GM18951 (cell line): ENCODE data around the gene IQCE.

Experiments
- POLR2A ChIP-seq: IDR thresholded peaks from 4 replicates; pipeline ENCODE4 v1.6.1; 2011; ENCODE audit warnings: mild to moderate bottlenecking; ENCODE audit not compliant: insufficient read length, insufficient read depth; ENCODE audit errors: extremely low read depth
- in situ Hi-C: fragments of 300-500 bp; cut with MboI; formaldehyde crosslinking; loops from one replicate; pipeline ENCODE4 v1.12.0; 2022; ENCODE audit warnings: low sequenced_read_pairs, mixed read lengths, inconsistent platforms; ENCODE audit not compliant: unreplicated experiment

Gene IQCE

GRCh38 chr7:2570021-2570420 lies 11.2 kb downstream of the IQCE start:
- no peak for TF ChIP-seq POLR2A

GRCh38 chr7:2571409-2571808 lies 12.6 kb downstream of the IQCE start:
- in situ Hi-C loops, result no loop called here
- TF ChIP-seq POLR2A, result no peak

More at GRCh38 chr7:2570021-2570420, 11.2 kb downstream of the IQCE start:
- in situ Hi-C loops, result no loop called here

DNA sequence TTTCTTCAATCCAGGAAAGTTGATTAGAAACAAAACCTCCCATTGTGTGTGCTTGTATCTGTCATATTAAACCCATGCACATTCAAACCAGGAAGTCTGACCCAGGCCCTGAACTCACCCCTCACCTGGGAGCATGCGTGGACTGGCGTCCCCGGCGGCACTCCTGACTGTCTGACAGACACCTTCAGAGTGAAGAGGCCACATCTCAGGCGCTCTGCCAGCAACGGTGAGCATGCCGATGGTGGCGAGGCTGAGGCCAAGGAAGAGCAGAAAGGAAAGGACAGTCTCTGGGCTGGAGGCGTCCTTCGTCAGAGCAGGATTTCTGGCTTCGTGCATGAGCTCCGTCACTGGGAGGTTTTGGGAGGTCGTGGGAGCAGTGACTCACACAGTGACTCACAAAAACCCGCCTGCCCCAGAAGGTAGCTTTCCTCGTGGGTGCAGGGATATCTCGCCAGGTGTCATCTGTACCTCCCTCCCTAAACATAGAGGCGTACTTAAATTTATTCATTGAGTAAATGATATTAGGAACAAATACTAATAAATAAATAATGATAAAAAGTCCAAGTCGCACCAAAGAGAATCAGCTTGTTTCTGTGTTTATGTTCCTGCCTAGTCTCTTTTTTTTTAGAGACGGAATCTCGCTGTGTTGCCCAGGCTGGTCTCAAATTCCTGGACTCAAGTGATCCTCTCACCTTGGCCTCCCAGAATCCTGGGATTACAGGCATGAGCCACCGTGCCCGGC lies 13.5 kb downstream of the IQCE start:
- no peak for TF ChIP-seq POLR2A

DNA sequence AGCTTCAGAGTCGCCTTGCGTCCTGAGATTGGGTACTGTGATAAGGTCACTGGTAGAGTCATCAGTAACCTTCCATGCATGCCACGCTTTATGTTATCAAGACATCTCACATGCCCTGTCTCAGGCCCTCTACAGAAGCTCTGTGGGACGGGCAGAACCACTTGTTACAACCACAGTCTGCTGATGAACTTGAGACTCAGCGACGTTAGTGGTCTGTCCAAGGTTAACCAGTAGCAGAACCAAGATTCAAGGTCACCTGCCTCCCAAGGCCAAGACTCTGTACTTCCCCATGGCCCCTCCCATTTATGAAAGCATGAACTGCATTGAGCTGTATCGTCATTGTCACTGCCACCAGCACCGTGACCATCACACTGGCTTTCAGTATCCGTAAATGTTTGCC lies 15.0 kb downstream of the IQCE start:
- in situ Hi-C loops, result no loop called here
- TF ChIP-seq POLR2A, result no peak

More for the DNA sequence above, 13.5 kb downstream of the IQCE start:
- in situ Hi-C loops, result no loop called here

DNA sequence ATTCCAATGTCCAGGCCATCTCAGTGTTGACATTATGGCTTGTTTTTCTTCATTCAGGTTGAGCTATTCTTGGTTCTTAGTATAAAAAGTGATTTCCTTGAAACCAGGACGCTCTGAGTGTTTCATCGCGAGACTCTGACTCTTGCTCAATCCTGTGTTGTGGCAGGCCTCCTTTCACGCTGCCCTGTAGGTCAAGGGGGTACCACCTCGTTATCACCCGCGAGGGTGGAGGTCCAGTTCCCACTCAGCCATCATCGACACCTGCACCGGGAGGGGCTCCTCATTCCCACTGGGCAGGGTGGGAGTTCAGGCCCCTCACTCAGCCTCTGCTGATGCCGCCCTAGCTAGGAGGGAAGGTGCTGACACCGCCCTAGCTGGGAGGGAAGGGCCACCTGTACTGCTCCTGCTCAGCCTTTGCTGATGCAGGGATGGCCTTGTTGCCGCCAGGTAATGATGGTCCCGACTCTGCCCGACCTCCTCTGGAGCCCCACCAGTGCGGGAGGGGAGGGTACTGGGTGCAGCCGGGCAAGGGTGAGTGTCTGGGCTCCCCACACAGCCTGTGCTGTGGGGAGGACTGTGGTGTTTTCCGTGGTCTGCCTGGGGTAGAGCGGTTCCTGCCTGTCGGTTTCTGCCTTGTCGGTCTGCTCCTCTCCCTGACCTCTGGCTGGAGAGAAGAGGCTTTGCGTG lies 16.4 kb downstream of the IQCE start:
- in situ Hi-C loops, result no loop called here
- TF ChIP-seq POLR2A, result no peak

DNA sequence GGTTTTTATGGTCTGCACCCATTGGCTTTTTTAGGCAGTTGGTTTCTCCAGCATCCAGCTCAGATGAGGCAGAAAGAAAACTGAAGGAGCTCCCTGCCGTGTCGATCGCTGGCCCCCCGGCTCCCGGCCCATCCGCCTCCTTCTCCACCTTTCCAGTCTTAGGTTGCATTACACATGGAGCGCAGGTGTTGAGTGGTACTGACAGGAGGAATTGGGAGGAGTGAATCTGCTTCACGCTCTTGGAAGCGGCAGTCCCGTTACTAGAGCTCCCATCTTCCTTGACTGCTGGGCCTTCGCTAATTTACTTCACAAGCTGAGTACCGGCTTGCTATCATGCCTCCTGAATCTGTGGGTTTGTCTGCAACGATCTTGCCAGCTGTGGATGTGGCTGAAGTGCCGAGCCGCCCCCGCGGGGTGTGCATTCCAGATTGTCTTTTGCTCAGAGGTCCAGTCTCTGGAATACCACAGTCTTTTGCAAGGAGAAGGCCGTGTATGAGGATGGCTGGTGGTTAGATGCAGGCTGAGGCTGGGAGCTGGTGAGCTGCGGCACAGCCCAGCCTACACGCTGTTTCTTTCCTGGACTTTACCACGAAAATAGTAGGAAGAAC lies 17.1 kb downstream of the IQCE start:
- in situ Hi-C loops, result no loop called here
- TF ChIP-seq POLR2A, result no peak

DNA sequence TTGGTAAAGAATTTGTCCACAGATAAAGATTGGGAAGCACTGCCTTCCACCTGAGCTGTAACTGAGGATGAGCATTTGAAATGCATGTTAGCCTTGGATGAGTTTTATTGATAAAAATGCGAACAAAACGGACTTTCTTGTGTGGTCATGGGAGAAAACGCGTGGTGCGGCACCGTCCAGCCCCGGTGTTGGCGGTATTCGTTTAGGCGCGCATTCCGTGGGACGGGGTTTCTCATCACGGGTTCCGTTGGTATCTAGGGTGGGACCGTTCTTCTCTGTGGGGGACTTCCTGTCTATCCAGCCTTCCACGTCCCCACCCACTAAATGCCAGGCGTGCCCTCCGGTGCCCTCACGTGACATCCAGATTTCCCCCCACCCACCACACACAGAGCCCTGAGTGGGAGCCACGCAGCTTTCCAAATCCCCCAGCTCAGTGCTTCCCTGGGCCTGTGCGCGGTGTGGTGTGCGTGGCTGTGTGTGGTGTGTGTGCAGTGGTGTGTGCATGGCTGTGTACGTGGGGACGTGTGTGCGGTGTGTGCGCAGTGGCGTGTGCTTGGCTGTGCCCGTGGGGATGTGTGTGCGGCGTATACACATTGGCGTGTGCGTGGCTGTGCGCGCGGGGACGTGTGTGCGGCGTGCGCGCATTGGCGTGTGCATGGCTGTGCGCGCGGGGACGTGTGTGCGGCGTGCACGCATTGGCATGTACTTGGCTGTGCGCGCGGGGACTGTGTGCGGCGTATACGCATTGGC lies 18.1 kb downstream of the IQCE start:
- no peak for TF ChIP-seq POLR2A
- in situ Hi-C loops, result no loop called here

GRCh38 chr7:2577914-2578680 lies 19.3 kb downstream of the IQCE start:
- in situ Hi-C loops, result no loop called here
- no peak for TF ChIP-seq POLR2A

GRCh38 chr7:2580636-2581035 lies 21.9 kb downstream of the IQCE start:
- in situ Hi-C loops, result no loop called here
- TF ChIP-seq POLR2A, result no peak

- TF ChIP-seq POLR2A, result no peak
- in situ Hi-C loops, result no loop called here
These were observed 23.4 kb downstream of the IQCE start for GRCh38 chr7:2582006-2582735.

- TF ChIP-seq POLR2A, result no peak
These were observed 25.2 kb downstream of the IQCE start for GRCh38 chr7:2583798-2584580.

More at GRCh38 chr7:2583798-2584580, 25.2 kb downstream of the IQCE start:
- in situ Hi-C loops, result no loop called here
